GM12878 (cell line): Measurements from ENCODE around the gene PLEKHA7.

Experiments
- RCOR1 ChIP-seq: conservative IDR thresholded peaks from 2 replicates; pipeline ENCODE4 v1.6.1; 2012; ENCODE audit warnings: low read depth, low read length, improper control_type of control experiment
- RFX5 ChIP-seq: IDR thresholded peaks from 2 replicates; pipeline ENCODE4 v1.6.1; 2011; ENCODE audit warnings: low read depth, low read length, improper control_type of control experiment
- SP1 ChIP-seq: IDR thresholded peaks from one replicate; pipeline ENCODE4 v1.6.1; 2011; ENCODE audit warnings: low read depth, low read length
- USF2 ChIP-seq: IDR thresholded peaks from 2 replicates; pipeline ENCODE4 v1.6.1; 2011; ENCODE audit warnings: low read depth, low read length, improper control_type of control experiment, borderline replicate concordance
- TF ChIP-seq, protein P1 (sequence below): IDR thresholded peaks from 2 replicates; pipeline ENCODE4 v1.6.1; 2012; ENCODE audit warnings: mild to moderate bottlenecking, low read depth, low read length

- no peak for TF ChIP-seq SP1
- no peak for TF ChIP-seq RCOR1
- TF ChIP-seq RFX5, result no peak
- TF ChIP-seq USF2, result no peak
- TF ChIP-seq, protein P1, sequence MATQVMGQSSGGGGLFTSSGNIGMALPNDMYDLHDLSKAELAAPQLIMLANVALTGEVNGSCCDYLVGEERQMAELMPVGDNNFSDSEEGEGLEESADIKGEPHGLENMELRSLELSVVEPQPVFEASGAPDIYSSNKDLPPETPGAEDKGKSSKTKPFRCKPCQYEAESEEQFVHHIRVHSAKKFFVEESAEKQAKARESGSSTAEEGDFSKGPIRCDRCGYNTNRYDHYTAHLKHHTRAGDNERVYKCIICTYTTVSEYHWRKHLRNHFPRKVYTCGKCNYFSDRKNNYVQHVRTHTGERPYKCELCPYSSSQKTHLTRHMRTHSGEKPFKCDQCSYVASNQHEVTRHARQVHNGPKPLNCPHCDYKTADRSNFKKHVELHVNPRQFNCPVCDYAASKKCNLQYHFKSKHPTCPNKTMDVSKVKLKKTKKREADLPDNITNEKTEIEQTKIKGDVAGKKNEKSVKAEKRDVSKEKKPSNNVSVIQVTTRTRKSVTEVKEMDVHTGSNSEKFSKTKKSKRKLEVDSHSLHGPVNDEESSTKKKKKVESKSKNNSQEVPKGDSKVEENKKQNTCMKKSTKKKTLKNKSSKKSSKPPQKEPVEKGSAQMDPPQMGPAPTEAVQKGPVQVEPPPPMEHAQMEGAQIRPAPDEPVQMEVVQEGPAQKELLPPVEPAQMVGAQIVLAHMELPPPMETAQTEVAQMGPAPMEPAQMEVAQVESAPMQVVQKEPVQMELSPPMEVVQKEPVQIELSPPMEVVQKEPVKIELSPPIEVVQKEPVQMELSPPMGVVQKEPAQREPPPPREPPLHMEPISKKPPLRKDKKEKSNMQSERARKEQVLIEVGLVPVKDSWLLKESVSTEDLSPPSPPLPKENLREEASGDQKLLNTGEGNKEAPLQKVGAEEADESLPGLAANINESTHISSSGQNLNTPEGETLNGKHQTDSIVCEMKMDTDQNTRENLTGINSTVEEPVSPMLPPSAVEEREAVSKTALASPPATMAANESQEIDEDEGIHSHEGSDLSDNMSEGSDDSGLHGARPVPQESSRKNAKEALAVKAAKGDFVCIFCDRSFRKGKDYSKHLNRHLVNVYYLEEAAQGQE, result no peak
Measured at GRCh38 chr11:16973338-16973964, 40.8 kb downstream of the PLEKHA7 start.
